GM23248 (cell line): ENCODE data around the gene GADD45GIP1. TPM values are rescaled to one million over a fixed set of nuclear protein-coding genes. Genes with fewer than 3 reads are reported as not detected.
A peak's percentile ranks its signal among the peaks of the same experiment; 100 is the strongest.
"Not testable (repeated sequence)": the region's sequence is repeated elsewhere in the genome, so short reads cannot be mapped to it uniquely, and the experiment has no call there.

Experiments used
- DNase-seq: peaks from one replicate; pipeline ENCODE4 v3.0.0-alpha.2; 2015
- H2AFZ ChIP-seq: fragments of 200-600 bp; sonication (generic); 2 replicates; pipeline ENCODE4 v1.6.1; 2016; ENCODE audit warnings: antibody characterized with exemption
- H3F3A ChIP-seq: fragments of 200-600 bp; sonication (generic); 2 replicates; pipeline ENCODE4 v1.6.1; 2016; ENCODE audit warnings: mild to moderate bottlenecking, antibody characterized with exemption, mixed run types; ENCODE audit not compliant: insufficient read depth
- H3K27ac ChIP-seq: fragments of 200-600 bp; sonication (generic); 2 replicates; pipeline ENCODE4 v1.5.1; 2016; ENCODE audit warnings: mild to moderate bottlenecking
- H3K27me3 ChIP-seq: fragments of 200-600 bp; sonication (generic); replicated peaks from 2 replicates; pipeline ENCODE4 v1.6.1; 2016; ENCODE audit warnings: mild to moderate bottlenecking; ENCODE audit not compliant: insufficient read depth
- H3K36me3 ChIP-seq: fragments of 200-600 bp; sonication (generic); 2 replicates; pipeline ENCODE4 v1.6.1; 2016; ENCODE audit warnings: low read depth, mild to moderate bottlenecking
- H3K4me1 ChIP-seq: fragments of 200-600 bp; sonication (generic); 2 replicates; pipeline ENCODE4 v1.6.1; 2016; ENCODE audit warnings: mild to moderate bottlenecking; ENCODE audit not compliant: insufficient read depth
- H3K4me2 ChIP-seq: fragments of 200-600 bp; sonication (generic); one replicate; pipeline ENCODE4 v1.6.1; 2016; ENCODE audit warnings: mild to moderate bottlenecking; ENCODE audit not compliant: unreplicated experiment
- H3K4me3 ChIP-seq: fragments of 200-600 bp; sonication (generic); 2 replicates; pipeline ENCODE4 v1.5.1; 2016; ENCODE audit warnings: mild to moderate bottlenecking
- H3K79me2 ChIP-seq: fragments of 200-600 bp; sonication (generic); 2 replicates; pipeline ENCODE4 v1.6.1; 2016; ENCODE audit warnings: mild to moderate bottlenecking; ENCODE audit not compliant: insufficient read depth
- H3K9ac ChIP-seq: fragments of 200-600 bp; sonication (generic); 2 replicates; pipeline ENCODE4 v1.6.1; 2016; ENCODE audit warnings: mild to moderate bottlenecking
- H3K9me2 ChIP-seq: fragments of 200-600 bp; sonication (generic); 2 replicates; pipeline ENCODE4 v1.6.1; 2016; ENCODE audit warnings: mixed run types, mild to moderate bottlenecking, moderate library complexity; ENCODE audit not compliant: insufficient read depth
- H3K9me3 ChIP-seq: fragments of 200-600 bp; sonication (generic); one replicate; pipeline ENCODE4 v1.6.1; 2017; ENCODE audit warnings: low read depth
- H4K20me1 ChIP-seq: fragments of 200-600 bp; sonication (generic); 2 replicates; pipeline ENCODE4 v1.6.0; 2016; ENCODE audit not compliant: insufficient read depth
- EZH2 ChIP-seq: fragments of 200-600 bp; sonication (generic); IDR thresholded peaks from 2 replicates; pipeline ENCODE4 v1.6.1; 2018; ENCODE audit warnings: antibody characterized with exemption, mild to moderate bottlenecking; ENCODE audit not compliant: insufficient read depth, poor library complexity, severe bottlenecking
- EZH2phosphoT487 ChIP-seq: fragments of 200-600 bp; sonication (generic); IDR thresholded peaks from 2 replicates; pipeline ENCODE4 v1.6.1; 2018; ENCODE audit warnings: antibody characterized with exemption, moderate library complexity, mild to moderate bottlenecking, low read depth; ENCODE audit not compliant: insufficient read depth
- WGBS, 2 experiments: methylation state at CpG; one replicate each; pipeline ENCODE4 v1.1.6; 2015 to 2017; ENCODE audit warnings: low lambda C conversion rate in 2 of 2, low coverage in 1 of 2; ENCODE audit errors: missing lambda C conversion rate in 2 of 2; 5-methylcytosine and 5-hydroxymethylcytosine counted together
- in situ Hi-C: fragments of 300-500 bp; cut with MboI; formaldehyde crosslinking; loops from 2 replicates; pipeline ENCODE4 v1.15.0; 2020
- polyA plus RNA-seq: library from polyadenylated mRNA; unstranded; fragments of >200 nt; fragmentation: Nextera tagmentation; extraction: Ambion mirVana; gene quantifications from 2 replicates; pipeline ENCODE4 v1.2.1, GENCODE V29; 2016
- total RNA-seq: library from RNA; depleted of rRNA; stranded (reverse); fragments of >200 nt; shearing (Covaris generic); gene quantifications from 2 replicates; pipeline ENCODE4 v1.2.3, GENCODE V29; 2014

Gene GADD45GIP1
- total and polyA plus RNA-seq, 2 experiments from 2014 or later = 48.4 to 132 TPM

- no peaks in the 10 kb centered on the region for H3F3A ChIP-seq
- H3K36me3 ChIP-seq = no peaks in the 10 kb centered on the region
- in situ Hi-C loops = loop anchor here (10.0 kb wide), 2 partner anchors 115 to 285 kb away; no protein-coding TSS in a partner anchor
- H3K4me3 ChIP-seq = no peak overlapping the region
- no peaks in the 10 kb centered on the region for H3K9me2 ChIP-seq
- H3K79me2 ChIP-seq = no peaks in the 10 kb centered on the region
- no peak for TF ChIP-seq EZH2phosphoT487
- no peak for TF ChIP-seq EZH2
- no peak overlapping the region for H3K9ac ChIP-seq
- H3K4me1 ChIP-seq = 0 out of 2 replicates have a peak, but pooled peaks cover 5% of the 10 kb centered on the region
- no peak for DNase-seq
- H3K27ac ChIP-seq = no peak overlapping the region
- no peaks in the 10 kb centered on the region for H3K9me3 ChIP-seq
- WGBS, 2 experiments = 72 to 80% methylated on average over 3 of the region's 3 CpGs
- no peaks in the 10 kb centered on the region for H3K27me3 ChIP-seq
- H4K20me1 ChIP-seq = no peaks in the 10 kb centered on the region
- no peak overlapping the region for H2AFZ ChIP-seq
- no peak overlapping the region for H3K4me2 ChIP-seq
Measured at GRCh38 chr19:12979974-12980373, 23.0 kb upstream of the GADD45GIP1 start.

DNA sequence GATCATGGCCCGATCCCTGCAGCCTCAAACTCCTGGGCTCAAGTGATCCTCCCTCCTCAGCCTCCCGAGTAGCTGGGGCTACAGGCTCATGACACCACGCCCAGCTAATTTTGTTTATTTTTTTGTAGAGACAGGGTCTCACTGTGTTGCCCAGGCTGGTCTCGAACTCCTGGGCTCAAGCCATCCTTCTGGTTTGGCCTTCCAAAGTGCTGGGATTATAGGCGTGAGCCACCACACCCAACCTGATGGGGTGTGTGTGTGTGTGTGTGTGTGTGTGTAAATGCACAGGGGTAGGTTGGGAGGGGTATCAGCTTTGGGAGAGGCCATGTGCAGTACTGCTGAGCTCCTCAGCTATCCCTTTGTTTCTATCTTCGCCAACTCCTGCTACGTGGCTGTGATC, 19.1 kb upstream of the GADD45GIP1 start:
- 55 to 62% methylated on average over 7 of the region's 7 CpGs for WGBS, 2 experiments
- not testable (repeated sequence) for H3K36me3 ChIP-seq, H3K4me2 ChIP-seq, H3K9ac ChIP-seq, H3K9me3 ChIP-seq, H3K27ac ChIP-seq, H3K4me1 ChIP-seq, DNase-seq, H3K4me3 ChIP-seq, H3K27me3 ChIP-seq, H2AFZ ChIP-seq, H3K9me2 ChIP-seq, H3F3A ChIP-seq, H4K20me1 ChIP-seq, H3K79me2 ChIP-seq
- in situ Hi-C loops = loop anchor here (10.0 kb wide), 1 partner anchor 289 kb away; no protein-coding TSS in a partner anchor

GRCh38 chr19:12975221-12975741, 18.3 kb upstream of the GADD45GIP1 start:
- H2AFZ ChIP-seq = no peak overlapping the region
- H3K4me1 ChIP-seq = no peaks in the 10 kb centered on the region
- in situ Hi-C loops = loop anchor here (10.0 kb wide), 1 partner anchor 290 kb away; no protein-coding TSS in a partner anchor

DNA sequence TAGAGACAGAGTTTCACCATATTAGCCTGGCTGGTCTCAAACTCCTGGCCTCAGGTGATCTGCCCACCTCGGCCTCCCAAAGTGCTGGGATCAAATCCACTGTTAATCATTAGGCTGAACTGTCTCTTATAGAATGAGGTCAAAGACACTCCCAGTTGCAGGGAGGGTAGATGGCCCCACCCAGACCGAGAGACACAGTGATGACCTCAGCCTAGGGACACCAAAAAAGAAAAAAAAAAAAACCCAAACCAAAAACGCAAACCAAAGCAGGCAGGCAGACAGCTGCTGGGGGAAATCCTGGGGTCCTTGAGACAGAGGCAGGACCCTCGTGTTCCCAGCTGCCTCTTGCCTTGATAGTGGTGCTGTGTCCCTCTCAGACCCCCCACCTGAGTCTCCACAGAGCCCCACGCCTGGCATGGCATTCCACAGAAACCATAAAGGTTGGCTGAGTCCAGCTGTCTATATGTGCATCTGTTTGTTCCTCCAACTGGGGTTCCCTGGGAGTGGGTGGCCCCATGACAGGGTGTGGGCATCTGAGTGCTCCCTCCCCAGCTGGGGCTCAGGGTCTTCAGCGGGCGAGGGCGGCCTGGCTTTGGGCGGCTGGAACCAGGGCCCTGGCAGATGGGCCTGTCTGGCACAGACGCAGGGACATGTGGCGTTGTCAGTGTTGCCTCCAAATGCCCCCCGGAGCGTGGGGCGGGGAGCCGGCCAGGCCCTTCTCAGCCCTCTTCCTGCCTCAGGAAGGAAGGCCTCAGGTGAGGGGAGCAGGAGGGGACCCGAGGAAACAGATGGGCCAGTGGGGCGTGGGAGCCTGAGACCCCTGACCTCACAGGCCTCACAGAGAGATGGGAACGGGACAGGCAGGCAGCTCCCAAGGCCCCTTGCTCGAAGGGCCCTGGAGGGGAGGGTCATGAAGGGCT, 17.5 kb upstream of the GADD45GIP1 start:
- H3K9me2 ChIP-seq = no peaks in the 10 kb centered on the region
- H3K27ac ChIP-seq = no peak overlapping the region
- H3K9ac ChIP-seq = no peak overlapping the region
- H3K4me2 ChIP-seq = no peak overlapping the region
- H3K4me3 ChIP-seq = no peak overlapping the region
- 58 to 66% methylated on average over 18 to 19 of the region's 19 CpGs for WGBS, 2 experiments
- H3K36me3 ChIP-seq = no peaks in the 10 kb centered on the region
- no peak overlapping the region for H2AFZ ChIP-seq
- no peak for TF ChIP-seq EZH2
- no peak for TF ChIP-seq EZH2phosphoT487
- no peaks in the 10 kb centered on the region for H3K79me2 ChIP-seq
- H3F3A ChIP-seq = no peaks in the 10 kb centered on the region
- no peaks in the 10 kb centered on the region for H3K27me3 ChIP-seq
- in situ Hi-C loops = loop anchor here (10.0 to 25.0 kb wide), 2 partner anchors 290 to 613 kb away; no protein-coding TSS in a partner anchor
- DNase-seq = peak; percentile 51
- H3K4me1 ChIP-seq = peaks cover 3% of the 10 kb centered on the region
- no peaks in the 10 kb centered on the region for H3K9me3 ChIP-seq
- H4K20me1 ChIP-seq = no peaks in the 10 kb centered on the region

More at GRCh38 chr19:12975221-12975741, 18.3 kb upstream of the GADD45GIP1 start:
- Histone ChIP-seq H3K9me2 (no peaks in the 10 kb centered on the region), H3K27ac (no peak overlapping the region), H3K79me2 (no peaks in the 10 kb centered on the region), H3K27me3 (no peaks in the 10 kb centered on the region), H3F3A (no peaks in the 10 kb centered on the region), H3K9me3 (no peaks in the 10 kb centered on the region), H3K36me3 (no peaks in the 10 kb centered on the region), H4K20me1 (no peaks in the 10 kb centered on the region), H3K9ac (no peak overlapping the region), H3K4me2 (no peak overlapping the region), H3K4me3 (no peak overlapping the region)
- 77 to 91% methylated on average over 7 to 17 of the region's 17 CpGs for WGBS, 2 experiments
- no peak for TF ChIP-seq EZH2phosphoT487
- TF ChIP-seq EZH2 = no peak
- DNase-seq = no peak
